Osteoblast (primary cell): Measurements from ENCODE around the gene CNKSR1. TPM values are rescaled to one million over a fixed set of nuclear protein-coding genes. Genes with fewer than 3 reads are reported as not detected.

ENCODE experiments used
- DNase-seq: peaks from one replicate; pipeline ENCODE4 v3.0.0; 2011; ENCODE audit warnings: low spot score, mixed read lengths; ENCODE audit not compliant: insufficient read length; ENCODE audit errors: missing footprints
- H2AFZ ChIP-seq: 2 replicates; pipeline ENCODE4 v1.6.0; 2011; ENCODE audit warnings: mild to moderate bottlenecking, low read length
- H3K27ac ChIP-seq: 2 replicates; pipeline ENCODE4 v1.5.1; 2011; ENCODE audit warnings: mild to moderate bottlenecking, low read depth, low read length, moderate library complexity
- H3K27me3 ChIP-seq: 2 replicates; pipeline ENCODE4 v1.6.0; 2012; ENCODE audit warnings: mild to moderate bottlenecking, control low read depth, inconsistent platforms, low read length, moderate library complexity; ENCODE audit not compliant: insufficient read depth
- H3K36me3 ChIP-seq: 2 replicates; pipeline ENCODE4 v1.5.1; 2011; ENCODE audit warnings: mild to moderate bottlenecking, low read length, control low read depth, moderate library complexity; ENCODE audit not compliant: insufficient read depth
- H3K4me1 ChIP-seq: 2 replicates; pipeline ENCODE4 v1.5.1; 2011; ENCODE audit warnings: mild to moderate bottlenecking, low read length, control low read depth, moderate library complexity; ENCODE audit not compliant: insufficient read depth
- H3K4me2 ChIP-seq: 2 replicates; pipeline ENCODE4 v1.6.0; 2011; ENCODE audit warnings: mild to moderate bottlenecking, low read length; ENCODE audit not compliant: insufficient read depth
- H3K4me3 ChIP-seq: fragments of 200-600 bp; sonication (generic); 3 replicates; pipeline ENCODE4 v1.5.1; 2012; ENCODE audit warnings: mild to moderate bottlenecking, low read length, inconsistent platforms; ENCODE audit not compliant: insufficient read depth
- H3K79me2 ChIP-seq: 2 replicates; pipeline ENCODE4 v1.6.0; 2012; ENCODE audit warnings: mild to moderate bottlenecking, low read length, control low read depth, inconsistent platforms; ENCODE audit not compliant: insufficient read depth
- H3K9me3 ChIP-seq: 2 replicates; pipeline ENCODE4 v1.5.1; 2011; ENCODE audit warnings: low read depth, low read length, control low read depth
- H4K20me1 ChIP-seq: 2 replicates; pipeline ENCODE4 v1.6.0; 2012; ENCODE audit warnings: mild to moderate bottlenecking, low read length, control low read depth; ENCODE audit not compliant: insufficient read depth
- total RNA-seq: library from RNA; depleted of rRNA; stranded (reverse); fragments of >200 nt; gene quantifications from 2 replicates; pipeline ENCODE4 v1.2.3, GENCODE V29; 2012
- TF ChIP-seq, protein P1 (sequence below): IDR thresholded peaks from 2 replicates; pipeline ENCODE4 v1.5.1; 2011; ENCODE audit warnings: mild to moderate bottlenecking, low read depth, low read length, moderate library complexity; ENCODE audit errors: extremely low read depth

Gene CNKSR1
- total RNA-seq, 1 donor = under 0.01 TPM

DNA sequence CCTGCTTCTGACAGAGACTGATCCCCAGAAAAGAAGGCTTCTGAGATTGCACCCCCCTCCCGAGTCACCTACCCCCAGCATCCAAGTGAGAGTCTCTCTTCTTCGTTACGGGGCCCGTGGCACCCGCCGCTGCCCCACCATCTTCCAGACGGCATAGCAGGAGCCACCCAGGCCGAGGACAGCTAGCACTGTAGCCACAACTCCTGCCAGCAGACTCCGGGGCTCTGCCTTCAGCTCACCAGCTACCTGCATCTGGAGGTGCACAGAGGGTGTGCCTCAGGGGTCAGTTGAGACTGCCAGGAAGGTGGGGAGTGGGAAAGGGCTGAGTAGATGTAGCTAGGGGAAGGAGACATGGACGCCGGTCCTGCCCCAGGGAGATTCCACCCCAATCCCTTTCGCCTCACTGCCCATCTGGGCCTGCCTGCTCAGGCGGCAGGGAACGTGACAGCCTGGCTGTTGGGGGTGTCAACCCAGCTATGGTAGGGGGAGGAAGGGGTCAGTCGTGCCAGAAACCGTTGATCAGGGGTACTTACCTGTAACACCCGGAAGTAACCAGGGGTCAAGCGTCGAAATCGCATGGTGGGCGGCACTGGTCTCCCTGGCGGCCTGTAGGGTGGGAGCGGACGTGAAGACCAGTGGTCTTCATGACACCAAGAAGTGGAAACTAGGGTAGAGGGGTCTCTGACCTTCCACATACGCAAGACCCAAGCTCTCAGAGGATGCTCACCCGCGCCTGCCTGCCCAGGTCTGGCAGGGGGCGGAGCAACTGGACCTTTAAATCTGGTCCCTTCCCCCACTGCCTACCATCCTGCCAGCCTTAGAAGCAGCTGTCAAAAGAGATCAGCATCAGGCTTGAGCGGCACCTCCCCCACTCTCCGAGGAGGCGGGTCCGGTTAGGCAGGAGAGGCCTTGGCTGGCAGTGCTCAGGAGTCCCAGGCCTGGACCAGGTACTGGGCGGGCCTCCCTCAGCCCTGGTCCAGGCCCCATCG, 5.9 kb upstream of the CNKSR1 start, which contains the start of gene ZNF593OS:
Gene ZNF593OS (minus strand): TSS at position 749 of the 989 bp plus-strand sequence. CDS start 171 bp downstream, at position 578.
- Histone ChIP-seq H3K27me3 (no peaks in the 10 kb centered on the region), H3K9me3 (no peaks in the 10 kb centered on the region), H3K27ac (no peak within 1 kb of the TSS), H3K4me3 (peak within 1 kb of the TSS; percentile 96), H4K20me1 (peaks cover 3% of the 10 kb centered on the region), H2AFZ (no peak within 1 kb of the TSS), H3K4me1 (peaks cover 9% of the 10 kb centered on the region), H3K36me3 (no peaks in the 10 kb centered on the region), H3K4me2 (peak within 1 kb of the TSS; percentile 94), H3K79me2 (peaks cover 16% of the 10 kb centered on the region)
- DNase-seq = peak; percentile 54
- TF ChIP-seq, protein P1, sequence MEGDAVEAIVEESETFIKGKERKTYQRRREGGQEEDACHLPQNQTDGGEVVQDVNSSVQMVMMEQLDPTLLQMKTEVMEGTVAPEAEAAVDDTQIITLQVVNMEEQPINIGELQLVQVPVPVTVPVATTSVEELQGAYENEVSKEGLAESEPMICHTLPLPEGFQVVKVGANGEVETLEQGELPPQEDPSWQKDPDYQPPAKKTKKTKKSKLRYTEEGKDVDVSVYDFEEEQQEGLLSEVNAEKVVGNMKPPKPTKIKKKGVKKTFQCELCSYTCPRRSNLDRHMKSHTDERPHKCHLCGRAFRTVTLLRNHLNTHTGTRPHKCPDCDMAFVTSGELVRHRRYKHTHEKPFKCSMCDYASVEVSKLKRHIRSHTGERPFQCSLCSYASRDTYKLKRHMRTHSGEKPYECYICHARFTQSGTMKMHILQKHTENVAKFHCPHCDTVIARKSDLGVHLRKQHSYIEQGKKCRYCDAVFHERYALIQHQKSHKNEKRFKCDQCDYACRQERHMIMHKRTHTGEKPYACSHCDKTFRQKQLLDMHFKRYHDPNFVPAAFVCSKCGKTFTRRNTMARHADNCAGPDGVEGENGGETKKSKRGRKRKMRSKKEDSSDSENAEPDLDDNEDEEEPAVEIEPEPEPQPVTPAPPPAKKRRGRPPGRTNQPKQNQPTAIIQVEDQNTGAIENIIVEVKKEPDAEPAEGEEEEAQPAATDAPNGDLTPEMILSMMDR = no peak

DNA sequence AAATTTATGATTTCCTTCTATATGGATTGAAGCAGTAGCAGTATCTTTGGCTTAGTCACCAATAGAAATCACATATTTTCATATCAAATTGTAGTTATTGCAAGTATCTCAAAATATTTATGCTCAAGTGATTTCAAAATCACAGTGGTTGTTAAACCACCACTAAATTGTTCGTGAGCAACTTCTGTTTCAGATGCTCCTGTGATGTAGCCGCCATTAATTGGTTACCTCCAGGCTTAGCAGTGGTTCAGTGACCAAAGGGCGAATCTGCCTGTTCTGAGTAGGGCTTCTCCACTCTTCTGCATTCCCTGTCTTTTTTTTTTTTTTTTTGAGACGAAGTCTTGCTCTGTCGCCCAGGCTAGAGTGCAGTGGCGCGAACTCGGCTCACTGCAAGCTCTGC, 1.9 kb upstream of the CNKSR1 start:
- Histone ChIP-seq H3K79me2 (peaks cover 11% of the 10 kb centered on the region), H3K27me3 (no peaks in the 10 kb centered on the region), H3K36me3 (no peaks in the 10 kb centered on the region), H2AFZ (no peak overlapping the region), H3K9me3 (no peaks in the 10 kb centered on the region), H3K4me2 (no peak overlapping the region), H4K20me1 (peaks cover 3% of the 10 kb centered on the region), H3K4me3 (no peak overlapping the region), H3K27ac (no peak overlapping the region), H3K4me1 (peaks cover 7% of the 10 kb centered on the region)
- TF ChIP-seq, protein P1 = no peak
- no peak for DNase-seq

DNA sequence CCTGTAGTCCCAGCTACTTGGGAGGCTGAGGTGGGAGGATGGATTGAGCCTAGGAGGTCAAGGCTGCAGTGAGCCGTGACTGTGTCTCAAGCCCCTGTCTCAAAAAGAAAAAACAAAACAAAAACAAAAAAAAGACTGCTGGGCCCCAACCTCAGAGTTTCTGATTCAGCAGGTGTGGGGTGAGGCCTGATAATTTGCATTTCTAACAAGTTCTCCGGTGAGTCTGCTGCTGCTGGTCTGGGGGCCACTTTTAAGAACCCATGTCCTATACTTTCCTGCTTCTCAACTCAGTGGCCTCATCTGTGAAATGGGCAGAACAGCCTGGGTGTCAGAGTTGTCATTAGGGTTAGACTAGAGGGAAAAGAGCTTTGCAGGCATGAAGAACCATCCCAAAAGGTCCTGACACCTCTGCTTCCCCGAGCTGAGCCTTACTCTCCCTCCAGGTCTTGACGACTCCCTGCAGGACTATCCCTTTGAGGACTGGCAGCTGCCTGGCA, 2.8 kb downstream of the CNKSR1 start:
- H3K79me2 ChIP-seq = no peaks in the 10 kb centered on the region
- no peak overlapping the region for H3K27ac ChIP-seq
- DNase-seq = peak; percentile 38
- no peaks in the 10 kb centered on the region for H3K4me1 ChIP-seq
- H3K27me3 ChIP-seq = no peaks in the 10 kb centered on the region
- H2AFZ ChIP-seq = no peak overlapping the region
- no peak overlapping the region for H3K4me3 ChIP-seq
- H4K20me1 ChIP-seq = no peaks in the 10 kb centered on the region
- no peak overlapping the region for H3K4me2 ChIP-seq
- TF ChIP-seq, protein P1 = no peak
- H3K9me3 ChIP-seq = no peaks in the 10 kb centered on the region
- no peaks in the 10 kb centered on the region for H3K36me3 ChIP-seq
